ENCODE data around the gene VRK2. TPM values are rescaled to one million over a fixed set of nuclear protein-coding genes. Genes with fewer than 3 reads are reported as not detected.
A peak's percentile ranks its signal among the peaks of the same experiment; 100 is the strongest.

Gene VRK2
- total RNA-seq (2021) = 20.1 to 21.0 TPM (median 20.4 TPM) in 3 replicates
- percentile 65 among the genes with signal in this experiment for Bru-seq, nascent RNA
- long read RNA-seq, experiment 1, transcript VRK2-201 (13 exons, 1,888 nt) = major isoform, 50 of 143 reads
- long read RNA-seq, experiment 1, partial matches to known transcripts = 21 of 143 reads
- long read RNA-seq, experiment 1, other reads (novel, unspliced or antisense) = 68 of 143 reads
- long read RNA-seq, experiment 2, transcript VRK2-201 (13 exons, 1,888 nt) = major isoform, 8 of 30 reads
- long read RNA-seq, experiment 2, partial matches to known transcripts = 12 of 30 reads
- long read RNA-seq, experiment 2, other reads (novel, unspliced or antisense) = 10 of 30 reads
- long read RNA-seq, experiment 3, transcript VRK2-201 (13 exons, 1,888 nt) = major isoform, 30 of 75 reads
- long read RNA-seq, experiment 3, partial matches to known transcripts = 2 of 75 reads
- long read RNA-seq, experiment 3, other reads (novel, unspliced or antisense) = 43 of 75 reads

GRCh38 chr2:58046585-58047372, at the start of gene VRK2:
Gene VRK2, plus strand, starts transcription at chr2:58046806. Its CDS starts 2,026 bp downstream, at chr2:58048832.
- CTCF ChIA-PET = interaction anchor here (0.6 to 1.0 kb wide), 4 partner anchors 250 to 401 kb away, joined by 3 read pairs; no protein-coding TSS in a partner anchor
- peaks cover 44% of the 10 kb centered on the region for H3K4me1 Mint-ChIP-seq
- TF ChIP-seq ZNF512 (CRISPR knock-in tag; IDR thresholded peaks at IDR 0.05; ENCODE audit: borderline replicate concordance) (no peak), MYBL2 (CRISPR knock-in tag; IDR thresholded peaks at IDR 0.05) (0 out of 2 replicates have a peak, but pooled peaks have one; percentile 23), ZNF532 (CRISPR knock-in tag; IDR thresholded peaks at IDR 0.05; ENCODE audit: borderline replicate concordance) (peak; percentile 96; the same call in 1 of the 2 replicates), E2F1 (CRISPR knock-in tag; IDR thresholded peaks at IDR 0.05) (no peak; the same call in 1 of the 2 replicates), MLX (CRISPR knock-in tag; IDR thresholded peaks at IDR 0.05) (no peak), ATF3 (CRISPR knock-in tag; conservative IDR thresholded peaks at IDR 0.05) (no peak), SMAD3 (CRISPR knock-in tag; IDR thresholded peaks at IDR 0.05; ENCODE audit: borderline replicate concordance) (peak; percentile 22; the same call in 1 of the 2 replicates), GABPB1 (CRISPR knock-in tag; IDR thresholded peaks at IDR 0.05) (peak; percentile 83), CREM (CRISPR knock-in tag; IDR thresholded peaks at IDR 0.05) (peak; percentile 30; the same call in 1 of the 2 replicates), ZNF138 (CRISPR knock-in tag; conservative IDR thresholded peaks at IDR 0.05) (no peak; the same call in 1 of the 2 replicates), RELA (CRISPR knock-in tag; IDR thresholded peaks at IDR 0.05; ENCODE audit: borderline replicate concordance) (no peak; the same call in 1 of the 2 replicates), ZNF317 (CRISPR knock-in tag; IDR thresholded peaks at IDR 0.05; ENCODE audit: borderline replicate concordance, low read depth) (no peak), ATF2 (CRISPR knock-in tag; IDR thresholded peaks at IDR 0.05; ENCODE audit: borderline replicate concordance, low read depth) (no peak), ZNF416 (CRISPR knock-in tag; IDR thresholded peaks at IDR 0.05) (no peak), FOXP1 (CRISPR knock-in tag; IDR thresholded peaks at IDR 0.05; ENCODE audit: borderline replicate concordance) (peak; percentile 80), ZNF232 (CRISPR knock-in tag; IDR thresholded peaks at IDR 0.05) (no peak), OVOL2 (CRISPR knock-in tag; IDR thresholded peaks at IDR 0.05; ENCODE audit: borderline replicate concordance) (no peak), STAT6 (CRISPR knock-in tag; conservative IDR thresholded peaks at IDR 0.05; ENCODE audit: low read depth) (no peak), ATF1 (CRISPR knock-in tag; IDR thresholded peaks at IDR 0.05) (0 out of 2 replicates have a peak, but pooled peaks have one; percentile 79), MAX (CRISPR knock-in tag; IDR thresholded peaks at IDR 0.05) (peak; percentile 91), FOXK1 (CRISPR knock-in tag; IDR thresholded peaks at IDR 0.05) (no peak)

More at GRCh38 chr2:58046585-58047372, at the start of gene VRK2:
- POLR2A ChIA-PET = interaction anchor here (0.5 to 1.3 kb wide), 2 partner anchors 9 to 380 kb away, joined by 3 to 6 read pairs; no protein-coding TSS in a partner anchor
- H3K27me3 Mint-ChIP-seq (ENCODE audit: low read depth) = no peaks in the 10 kb centered on the region
- peak; percentile 93 for ATAC-seq
- peak within 1 kb of the TSS; percentile 74 for H3K4me3 Mint-ChIP-seq
- peaks cover 4% of the 10 kb centered on the region for H3K36me3 Mint-ChIP-seq
- no peaks in the 10 kb centered on the region for H3K9me3 Mint-ChIP-seq
- peak; percentile 93 for DNase-seq (ENCODE audit: low spot score)
- H3K27ac Mint-ChIP-seq = peak within 1 kb of the TSS; percentile 92
